ENCODE measurements around the gene KCNG4. TPM values are rescaled to one million over a fixed set of nuclear protein-coding genes. Genes with fewer than 3 reads are reported as not detected.

KCNG4 gene
- polyA plus RNA-seq, 6 donors from 2014 or later = not detected

DNA sequence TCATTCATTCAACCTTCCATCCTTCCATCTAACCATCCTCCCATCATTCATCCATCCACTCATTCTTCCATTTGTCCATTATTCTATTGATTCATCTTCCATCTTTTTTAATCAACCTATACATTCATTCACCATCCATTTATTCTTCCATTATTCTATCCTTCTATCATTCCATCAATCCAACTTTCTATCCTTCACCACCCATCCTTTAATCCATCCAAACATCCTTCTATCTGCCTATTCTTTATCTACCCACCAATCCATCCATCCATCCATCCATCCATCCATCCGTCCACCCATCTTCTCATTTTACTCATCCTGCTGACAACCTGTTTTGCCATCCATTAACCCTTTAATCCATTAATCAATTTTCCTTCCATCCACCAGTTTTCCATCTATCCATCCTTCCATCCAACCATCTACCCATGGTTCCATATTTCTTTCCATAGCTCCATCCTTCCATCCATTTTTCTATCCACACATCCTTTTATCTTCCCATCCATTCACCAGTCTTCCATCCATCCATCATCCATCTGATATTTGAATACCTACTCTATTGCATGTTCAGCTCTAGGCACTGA, 33.0 kb upstream of the KCNG4 start:
- Mint-ChIP-seq H3K27me3 (peaks cover 6 to 9% (median 8%) of the 10 kb centered on the region in 3 donors), H3K4me3 (no peak overlapping the region), H3K9me3 (no peaks in the 10 kb centered on the region), H3K4me1 (no peaks in the 10 kb centered on the region), H3K36me3 (no peaks in the 10 kb centered on the region), H3K27ac (no peak overlapping the region)
- no peak for DNase-seq
- ATAC-seq (ENCODE audit: low read depth in 2 of 2) = no peak

DNA sequence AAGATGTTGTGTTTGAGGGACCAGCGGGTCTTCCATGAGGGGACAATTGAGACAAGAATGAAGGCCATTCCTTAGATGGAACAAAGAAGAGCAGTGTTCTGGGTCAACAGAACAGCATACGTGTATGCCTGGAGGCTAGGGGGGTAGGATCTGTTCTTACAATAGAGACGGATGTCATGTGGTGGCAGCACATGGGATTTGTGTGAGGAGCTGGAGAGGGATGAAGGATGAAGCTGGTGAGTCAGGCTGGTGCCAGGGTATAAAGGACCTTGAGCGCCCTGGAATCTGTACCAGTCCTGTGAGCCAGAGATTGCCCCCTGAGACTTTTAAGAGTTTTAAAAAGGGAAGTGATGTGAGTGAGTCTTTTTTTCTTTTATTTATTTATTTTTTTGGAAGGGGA, 32.1 kb upstream of the KCNG4 start:
- H3K9me3 Mint-ChIP-seq = no peaks in the 10 kb centered on the region
- no peak overlapping the region for H3K4me3 Mint-ChIP-seq
- ATAC-seq (ENCODE audit: low read depth in 2 of 2) = no peak
- H3K27ac Mint-ChIP-seq = no peak overlapping the region
- peaks cover 6 to 11% (median 8%) of the 10 kb centered on the region in 3 donors for H3K27me3 Mint-ChIP-seq
- H3K36me3 Mint-ChIP-seq = no peaks in the 10 kb centered on the region
- no peaks in the 10 kb centered on the region for H3K4me1 Mint-ChIP-seq
- DNase-seq = no peak

DNA sequence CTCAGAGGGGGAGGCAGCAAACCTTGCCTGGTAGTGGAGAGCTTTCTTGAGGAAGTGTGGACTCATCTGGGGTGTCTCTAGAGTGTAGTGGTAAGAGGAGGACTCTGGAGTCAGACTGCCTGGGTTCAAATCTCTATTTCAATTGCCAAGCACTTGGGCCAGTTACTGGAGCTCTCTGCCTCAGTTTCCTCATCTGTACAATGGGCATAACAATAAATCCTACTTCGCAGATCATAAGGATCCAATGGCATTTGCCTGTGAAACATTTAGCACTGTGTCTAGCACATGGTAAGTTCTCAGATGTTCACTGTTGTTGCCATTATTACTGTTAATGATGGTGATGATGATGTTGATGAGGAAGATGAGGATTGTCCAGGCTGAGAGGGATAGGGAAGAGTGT, 31.2 kb upstream of the KCNG4 start:
- no peaks in the 10 kb centered on the region for H3K4me1 Mint-ChIP-seq

GRCh38 chr16:84270531-84270930, 30.7 kb upstream of the KCNG4 start:
- no peaks in the 10 kb centered on the region for H3K36me3 Mint-ChIP-seq
- H3K27me3 Mint-ChIP-seq = peaks cover 1 to 12% (median 3%) of the 10 kb centered on the region in 3 donors
- ATAC-seq (ENCODE audit: low read depth in 2 of 2) (no peak), DNase-seq (no peak)
- no peaks in the 10 kb centered on the region for H3K4me1 Mint-ChIP-seq
- H3K4me3 Mint-ChIP-seq = no peak overlapping the region
- no peaks in the 10 kb centered on the region for H3K9me3 Mint-ChIP-seq
- H3K27ac Mint-ChIP-seq = no peak overlapping the region

More for the DNA sequence above, 31.2 kb upstream of the KCNG4 start:
- Mint-ChIP-seq H3K27me3 (peaks cover 6 to 15% (median 8%) of the 10 kb centered on the region in 3 donors), H3K4me3 (no peak overlapping the region), H3K9me3 (no peaks in the 10 kb centered on the region), H3K36me3 (no peaks in the 10 kb centered on the region), H3K27ac (no peak overlapping the region)
- no peak for DNase-seq
- no peak for ATAC-seq (ENCODE audit: low read depth in 2 of 2)

- H3K4me1 Mint-ChIP-seq = no peaks in the 10 kb centered on the region
- H3K4me3 Mint-ChIP-seq = no peak overlapping the region
- no peak for ATAC-seq (ENCODE audit: low read depth in 2 of 2)
- H3K36me3 Mint-ChIP-seq = no peaks in the 10 kb centered on the region
- DNase-seq = no peak
- no peak overlapping the region for H3K27ac Mint-ChIP-seq
- H3K27me3 Mint-ChIP-seq = peaks cover 3 to 9% (median 4%) of the 10 kb centered on the region in 3 donors
- H3K9me3 Mint-ChIP-seq = no peaks in the 10 kb centered on the region
Measured at GRCh38 chr16:84270071-84270470, 30.3 kb upstream of the KCNG4 start.

DNA sequence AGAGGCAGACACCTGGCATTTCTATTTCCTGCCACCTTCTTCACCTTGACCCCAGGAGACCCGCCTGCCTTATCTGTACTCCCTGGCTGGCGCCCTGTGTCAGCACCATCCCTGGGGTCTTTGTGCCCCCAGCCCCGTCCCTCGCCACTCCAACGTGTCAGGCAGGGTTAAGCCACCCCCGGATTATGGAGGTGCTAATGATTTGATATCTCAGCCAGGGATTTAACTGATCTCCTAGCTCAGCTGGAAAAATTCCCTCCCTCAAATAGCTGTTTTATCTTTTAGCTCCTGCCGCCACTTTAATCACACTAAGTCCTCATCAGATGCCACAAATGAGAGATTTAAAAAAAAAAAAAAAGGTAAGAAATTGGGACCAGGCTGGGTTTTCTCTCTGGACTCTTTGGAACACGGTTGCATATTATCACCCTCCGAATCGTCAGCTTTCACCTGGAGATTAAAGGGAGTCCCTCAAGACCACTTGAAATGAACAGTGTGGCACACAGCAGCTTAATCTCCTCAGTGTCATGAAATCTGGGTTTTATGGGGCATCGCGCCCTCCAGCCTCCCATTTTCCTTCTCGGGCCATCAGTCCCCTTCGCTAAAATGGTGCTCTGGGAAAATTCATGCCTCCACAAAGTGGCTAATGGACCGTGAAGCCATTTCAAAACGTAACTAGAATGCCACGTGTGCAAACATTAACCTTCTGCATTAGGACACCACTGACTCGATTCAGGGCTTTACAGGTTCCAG, 28.7 kb upstream of the KCNG4 start:
- Mint-ChIP-seq H3K4me1 (no peaks in the 10 kb centered on the region), H3K4me3 (no peak overlapping the region), H3K27ac (no peak overlapping the region), H3K36me3 (no peaks in the 10 kb centered on the region), H3K27me3 (peaks cover 11 to 15% (median 15%) of the 10 kb centered on the region in 3 donors), H3K9me3 (no peaks in the 10 kb centered on the region)
- ATAC-seq (ENCODE audit: low read depth in 2 of 2) (no peak), DNase-seq (no peak)

GRCh38 chr16:84267380-84267779, 27.6 kb upstream of the KCNG4 start:
- Mint-ChIP-seq H3K27ac (peak overlapping the region in 1 of 6 donors; percentile 5), H3K9me3 (peaks cover 0 to 3% (median 0%) of the 10 kb centered on the region in 7 donors), H3K4me1 (no peaks in the 10 kb centered on the region), H3K27me3 (peaks cover 15 to 22% (median 19%) of the 10 kb centered on the region in 3 donors), H3K36me3 (no peaks in the 10 kb centered on the region), H3K4me3 (no peak overlapping the region)
- DNase-seq (no peak), ATAC-seq (ENCODE audit: low read depth in 2 of 2) (no peak)

DNA sequence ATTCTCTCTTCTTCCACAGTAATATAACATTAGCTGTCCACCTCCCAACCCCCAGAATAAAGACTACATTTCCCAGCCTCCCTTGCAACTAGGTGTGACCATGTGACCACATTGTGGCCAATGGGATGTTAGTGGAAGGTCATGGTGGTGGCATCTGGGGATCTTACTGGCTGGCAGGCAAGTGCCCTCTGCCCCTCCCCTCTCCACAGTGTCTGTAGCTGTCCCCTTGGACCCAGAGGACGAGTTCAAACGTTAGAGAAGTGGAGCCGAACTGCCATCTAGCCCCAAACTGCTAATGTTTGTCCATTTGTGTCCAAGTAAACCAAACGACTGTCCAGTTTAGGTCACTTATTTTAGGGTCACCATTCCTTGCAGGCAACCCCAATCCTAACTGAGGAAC, 26.6 kb upstream of the KCNG4 start:
- Mint-ChIP-seq H3K9me3 (peaks cover 0 to 3% (median 0%) of the 10 kb centered on the region in 7 donors), H3K27me3 (peaks cover 15 to 27% (median 21%) of the 10 kb centered on the region in 3 donors), H3K4me3 (no peak overlapping the region), H3K4me1 (no peaks in the 10 kb centered on the region), H3K36me3 (no peaks in the 10 kb centered on the region), H3K27ac (no peak overlapping the region)
- peak; percentile 45 to 56 for ATAC-seq (ENCODE audit: low read depth in 2 of 2)
- peak; percentile 4 for DNase-seq

DNA sequence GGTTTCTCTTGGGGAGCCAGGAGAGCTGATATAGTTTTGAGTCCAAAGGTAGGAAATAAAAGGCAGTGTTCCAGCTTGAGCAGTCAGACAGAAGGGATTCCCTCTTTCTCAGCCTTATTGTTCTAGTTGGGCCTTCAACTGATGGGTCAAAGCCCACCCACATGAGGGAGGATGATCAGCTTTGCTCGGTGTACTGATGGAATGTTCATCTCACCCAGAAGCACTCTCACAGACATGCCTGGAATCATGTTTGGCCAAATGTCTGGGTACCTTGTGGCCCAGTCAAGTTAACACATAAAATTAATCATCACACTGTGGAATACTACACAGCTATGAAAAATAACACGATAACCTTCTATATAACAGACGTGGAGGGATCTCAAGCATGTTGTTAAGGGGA, 23.1 kb upstream of the KCNG4 start:
- Mint-ChIP-seq H3K27ac (no peak overlapping the region), H3K36me3 (no peaks in the 10 kb centered on the region), H3K9me3 (peaks cover 0 to 18% (median 4%) of the 10 kb centered on the region in 7 donors), H3K27me3 (peaks cover 18 to 27% (median 27%) of the 10 kb centered on the region in 3 donors), H3K4me1 (no peaks in the 10 kb centered on the region), H3K4me3 (no peak overlapping the region)
- DNase-seq (no peak), ATAC-seq (ENCODE audit: low read depth in 2 of 2) (no peak)

GRCh38 chr16:84262031-84262430, 22.2 kb upstream of the KCNG4 start:
- no peak for ATAC-seq (ENCODE audit: low read depth in 2 of 2)
- no peak overlapping the region for H3K4me3 Mint-ChIP-seq

DNA sequence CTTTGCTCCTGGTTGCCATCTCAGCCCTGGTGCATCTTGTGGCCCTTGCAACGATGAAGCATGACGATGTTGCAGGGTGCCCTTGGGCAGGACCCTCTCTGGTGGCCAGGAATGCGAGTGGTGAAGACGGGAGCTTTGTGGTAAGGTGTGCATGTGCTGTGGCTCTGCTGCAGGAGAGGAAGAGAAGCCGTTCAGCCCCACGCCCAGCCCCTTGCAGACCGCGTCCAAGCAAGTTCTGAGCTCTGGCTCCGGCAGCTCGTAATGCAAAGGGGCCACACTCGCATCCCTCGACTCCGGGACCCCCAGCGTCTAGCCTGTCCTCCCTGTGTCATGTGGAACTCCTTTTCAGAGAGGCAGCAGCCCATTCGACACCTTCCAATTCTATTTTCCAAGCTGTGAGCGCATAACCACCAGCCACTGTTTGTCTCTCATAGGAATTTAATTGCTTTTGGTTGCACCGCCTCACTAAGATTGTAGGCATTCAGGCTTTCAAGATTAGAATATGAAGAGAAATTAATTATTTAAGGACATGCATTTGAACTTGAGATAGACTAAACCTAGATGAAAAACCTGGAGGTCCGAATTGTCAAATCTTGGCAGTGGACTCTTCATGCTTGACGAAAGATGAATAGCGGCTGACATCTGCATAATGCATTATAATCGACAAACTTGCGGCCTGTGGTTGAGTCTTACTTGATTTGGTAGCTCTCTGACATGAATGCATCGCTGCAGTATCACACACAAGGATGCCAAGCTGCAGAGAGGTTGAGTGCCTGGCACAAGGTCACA, 21.1 kb upstream of the KCNG4 start:
- ATAC-seq (ENCODE audit: low read depth in 2 of 2) (no peak), DNase-seq (no peak)
- Mint-ChIP-seq H3K27me3 (peaks cover 13 to 35% (median 34%) of the 10 kb centered on the region in 3 donors), H3K36me3 (no peaks in the 10 kb centered on the region), H3K4me3 (no peak overlapping the region), H3K27ac (no peak overlapping the region), H3K4me1 (no peaks in the 10 kb centered on the region), H3K9me3 (peaks cover 0 to 18% (median 4%) of the 10 kb centered on the region in 7 donors)

More at GRCh38 chr16:84262031-84262430, 22.2 kb upstream of the KCNG4 start:
- Mint-ChIP-seq H3K4me1 (no peaks in the 10 kb centered on the region), H3K27me3 (peaks cover 13 to 28% (median 27%) of the 10 kb centered on the region in 3 donors), H3K9me3 (peaks cover 0 to 18% (median 4%) of the 10 kb centered on the region in 7 donors), H3K27ac (no peak overlapping the region), H3K36me3 (no peaks in the 10 kb centered on the region)
- DNase-seq = no peak

- ATAC-seq (ENCODE audit: low read depth in 2 of 2) (no peak), DNase-seq (no peak)
- no peaks in the 10 kb centered on the region for H3K36me3 Mint-ChIP-seq
- peaks cover 14 to 28% (median 26%) of the 10 kb centered on the region in 3 donors for H3K27me3 Mint-ChIP-seq
- no peak overlapping the region for H3K4me3 Mint-ChIP-seq
- no peaks in the 10 kb centered on the region for H3K4me1 Mint-ChIP-seq
- H3K27ac Mint-ChIP-seq = no peak overlapping the region
- peaks cover 0 to 18% (median 9%) of the 10 kb centered on the region in 7 donors for H3K9me3 Mint-ChIP-seq
Measured at GRCh38 chr16:84259691-84260090, 19.9 kb upstream of the KCNG4 start.

DNA sequence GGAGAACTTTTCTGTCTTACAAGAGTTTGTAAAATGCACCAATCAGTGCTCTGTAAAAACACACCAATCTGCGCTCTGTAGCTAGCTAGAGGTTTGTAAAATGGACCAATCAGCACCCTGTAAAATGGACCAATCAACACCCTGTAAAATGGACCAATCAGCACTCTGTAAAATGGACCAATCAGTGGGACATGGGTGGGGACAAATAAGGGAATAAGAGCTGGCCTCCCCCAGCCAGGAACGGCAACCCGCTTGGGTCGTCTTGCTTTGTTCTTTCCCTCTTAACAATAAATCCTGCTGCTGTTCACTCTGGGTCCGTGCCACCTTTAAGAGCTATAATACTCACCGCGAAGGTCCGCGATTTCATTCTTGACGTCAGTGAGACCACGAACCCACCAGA, 18.5 kb upstream of the KCNG4 start:
- Mint-ChIP-seq H3K27ac (no peak overlapping the region), H3K9me3 (peaks cover 0 to 18% (median 9%) of the 10 kb centered on the region in 7 donors), H3K4me3 (no peak overlapping the region), H3K27me3 (peaks cover 11 to 22% (median 19%) of the 10 kb centered on the region in 3 donors), H3K36me3 (no peaks in the 10 kb centered on the region), H3K4me1 (no peaks in the 10 kb centered on the region)
- ATAC-seq (ENCODE audit: low read depth in 2 of 2) (no peak), DNase-seq (no peak)

Data from naive B cell (primary cell).